Stimulated activated naive CD8-positive, alpha-beta T cell treated with anti-CD3 and anti-CD28 coated beads, Interleukin-15, Interleukin-2, amounts not matched to agents 100 ng/mL and 50 ng/mL, for 24 hours (primary cell): ENCODE data around the gene PADI4.
"Not testable (repeated sequence)": the region's sequence is repeated elsewhere in the genome, so short reads cannot be mapped to it uniquely, and the experiment has no call there.

ENCODE experiments used
- H3K27ac Mint-ChIP-seq: one replicate; pipeline ENCODE4 v1.8.0; 2021; ENCODE audit warnings: mild to moderate bottlenecking, mixed read lengths
- H3K27me3 Mint-ChIP-seq: one replicate; pipeline ENCODE4 v1.8.0; 2021; ENCODE audit warnings: mixed read lengths
- H3K36me3 Mint-ChIP-seq: one replicate; pipeline ENCODE4 v1.8.0; 2021; ENCODE audit warnings: low read depth, mixed read lengths
- H3K4me1 Mint-ChIP-seq: one replicate; pipeline ENCODE4 v1.8.0; 2021; ENCODE audit warnings: low read depth, mixed read lengths
- H3K4me3 Mint-ChIP-seq: one replicate; pipeline ENCODE4 v1.8.0; 2021; ENCODE audit warnings: mild to moderate bottlenecking, mixed read lengths
- H3K9me3 Mint-ChIP-seq: one replicate; pipeline ENCODE4 v1.8.0; 2021; ENCODE audit warnings: mixed read lengths

PADI4 gene

DNA sequence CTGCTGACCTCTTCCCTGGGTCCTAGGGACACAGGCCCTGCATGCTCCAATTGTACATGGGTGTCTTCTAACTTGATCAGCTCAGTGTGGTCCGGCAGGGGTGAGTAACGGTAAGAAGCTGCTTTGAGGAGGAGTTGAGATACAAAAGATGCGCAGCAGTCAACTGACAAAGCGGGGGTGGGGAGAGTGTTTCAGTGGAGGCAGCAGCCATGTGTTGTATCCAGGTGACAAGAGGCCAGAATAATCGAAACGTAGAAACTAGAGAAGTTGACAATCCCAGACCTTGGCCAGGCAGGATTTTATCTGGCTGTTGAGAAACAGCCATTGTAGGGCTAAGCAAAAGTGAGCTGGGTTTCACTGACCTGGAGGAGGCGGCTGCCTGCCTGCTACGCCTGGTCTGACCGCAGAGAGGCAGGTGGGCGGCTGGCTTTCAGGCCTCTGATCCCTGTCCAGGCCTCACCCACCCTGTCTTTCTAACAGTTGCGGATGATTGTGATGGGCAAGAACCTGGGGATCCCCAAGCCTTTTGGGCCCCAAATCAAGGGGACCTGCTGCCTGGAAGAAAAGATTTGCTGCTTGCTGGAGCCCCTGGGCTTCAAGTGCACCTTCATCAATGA is 92.8 kb downstream of the PADI4 start:
- H3K4me3 Mint-ChIP-seq: no peak overlapping the region
- no peaks in the 10 kb centered on the region for H3K4me1 Mint-ChIP-seq
- no peak overlapping the region for H3K27ac Mint-ChIP-seq
- H3K9me3 Mint-ChIP-seq: no peaks in the 10 kb centered on the region
- H3K36me3 Mint-ChIP-seq: no peaks in the 10 kb centered on the region
- no peaks in the 10 kb centered on the region for H3K27me3 Mint-ChIP-seq

DNA sequence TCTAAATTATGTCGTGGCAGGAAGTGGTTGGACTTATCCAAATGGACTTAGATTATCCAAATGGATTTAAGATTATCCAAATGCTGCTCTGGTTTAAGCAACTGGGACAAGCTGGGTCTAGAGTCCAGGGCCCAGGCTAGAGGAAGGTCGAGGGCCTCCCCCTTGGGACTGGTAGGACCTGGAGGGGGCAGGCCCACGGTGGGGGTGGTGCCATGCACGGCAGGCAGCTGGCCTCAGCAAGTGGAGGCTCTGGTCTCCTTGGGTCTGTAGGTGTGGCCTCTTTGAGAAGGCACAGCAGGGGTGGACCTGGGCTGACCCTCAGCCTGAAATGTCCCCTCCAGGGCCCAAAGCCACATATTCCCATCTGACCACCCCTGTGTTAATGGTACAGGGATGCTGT is 93.8 kb downstream of the PADI4 start:
- peaks cover 3% of the 10 kb centered on the region for H3K36me3 Mint-ChIP-seq
- H3K9me3 Mint-ChIP-seq: no peaks in the 10 kb centered on the region
- no peak overlapping the region for H3K27ac Mint-ChIP-seq
- H3K4me3 Mint-ChIP-seq: no peak overlapping the region
- no peaks in the 10 kb centered on the region for H3K27me3 Mint-ChIP-seq
- H3K4me1 Mint-ChIP-seq: no peaks in the 10 kb centered on the region

DNA sequence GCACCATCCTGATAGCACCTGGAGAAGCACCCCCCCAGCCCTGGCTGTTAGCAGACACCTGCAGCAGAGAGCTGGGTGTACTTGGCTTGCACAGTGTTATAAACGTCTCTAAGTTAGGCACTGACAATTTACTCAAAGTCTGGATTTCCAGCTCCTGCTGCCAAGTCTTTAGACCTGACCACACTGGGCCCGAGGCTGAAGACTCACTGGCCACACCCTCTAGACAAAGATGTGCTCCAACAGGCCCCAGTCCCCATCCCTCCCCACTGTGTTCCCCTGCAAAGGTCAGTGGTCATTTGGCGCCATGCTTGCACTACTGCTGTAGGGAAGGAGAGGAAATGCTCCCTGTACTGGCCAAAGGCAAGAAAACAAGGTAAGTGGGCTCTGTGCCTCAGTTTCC is 95.1 kb downstream of the PADI4 start:
- no peaks in the 10 kb centered on the region for H3K27me3 Mint-ChIP-seq
- no peaks in the 10 kb centered on the region for H3K4me1 Mint-ChIP-seq
- H3K27ac Mint-ChIP-seq: no peak overlapping the region
- no peak overlapping the region for H3K4me3 Mint-ChIP-seq
- H3K36me3 Mint-ChIP-seq: peaks cover 16% of the 10 kb centered on the region
- H3K9me3 Mint-ChIP-seq: no peaks in the 10 kb centered on the region

DNA sequence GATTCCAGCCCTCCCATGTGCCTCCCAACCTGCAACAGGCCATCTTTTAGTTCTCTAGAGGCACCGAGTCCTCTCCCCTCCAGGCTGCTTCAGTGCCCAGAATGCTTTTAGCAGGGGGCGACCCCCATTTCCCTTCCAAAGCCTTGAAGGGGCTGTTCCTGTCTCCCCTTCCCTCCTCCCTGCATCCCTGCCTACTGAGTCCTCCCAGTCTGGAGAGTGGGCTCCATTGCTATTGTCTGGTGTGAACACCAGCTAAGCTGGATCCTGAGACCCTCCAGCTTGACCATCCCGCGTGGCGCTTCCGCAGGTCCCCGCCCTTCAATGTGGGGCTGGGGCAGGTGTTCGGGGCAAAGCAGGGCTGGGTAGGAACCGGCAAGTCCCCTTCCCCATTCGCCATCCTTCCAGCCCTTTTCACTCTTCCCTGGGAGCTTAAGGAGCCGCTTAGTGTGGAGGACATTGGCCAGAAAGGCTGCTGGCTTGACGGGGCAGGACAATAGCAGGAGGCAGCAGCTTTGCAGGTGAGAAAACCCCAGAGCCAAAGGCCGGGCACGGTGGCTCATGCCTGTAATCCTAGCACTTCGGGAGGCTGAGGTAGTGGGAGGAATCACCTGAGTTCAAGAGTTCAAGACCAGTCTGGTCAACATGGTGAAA is 96.2 kb downstream of the PADI4 start:
- Mint-ChIP-seq H3K4me1 (no peaks in the 10 kb centered on the region), H3K36me3 (peaks cover 24% of the 10 kb centered on the region), H3K27ac (no peak overlapping the region), H3K4me3 (no peak overlapping the region), H3K27me3 (no peaks in the 10 kb centered on the region), H3K9me3 (no peaks in the 10 kb centered on the region)

DNA sequence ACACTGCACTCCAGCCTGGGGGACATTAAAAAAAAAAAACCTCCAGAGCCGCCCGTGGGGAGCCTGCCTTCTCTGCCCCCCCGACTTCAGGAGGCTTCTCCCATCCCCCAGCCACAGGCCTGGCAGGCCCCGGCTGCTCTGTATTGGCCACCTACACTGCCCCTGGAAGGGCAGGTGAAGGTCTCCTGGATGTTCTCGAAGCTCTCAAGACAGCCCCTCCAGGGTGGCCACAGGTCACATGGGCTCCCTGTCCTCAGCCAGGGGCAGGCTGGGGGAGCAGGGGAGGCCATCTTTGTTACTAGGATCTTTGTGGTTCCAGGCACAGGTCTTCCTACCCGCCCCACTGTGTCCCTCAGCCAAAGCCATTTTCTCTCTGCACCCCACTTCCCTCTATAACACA is 96.8 kb downstream of the PADI4 start:
- Mint-ChIP-seq H3K27me3 (no peaks in the 10 kb centered on the region), H3K4me1 (no peaks in the 10 kb centered on the region), H3K36me3 (peaks cover 30% of the 10 kb centered on the region), H3K9me3 (no peaks in the 10 kb centered on the region), H3K4me3 (no peak overlapping the region), H3K27ac (no peak overlapping the region)

DNA sequence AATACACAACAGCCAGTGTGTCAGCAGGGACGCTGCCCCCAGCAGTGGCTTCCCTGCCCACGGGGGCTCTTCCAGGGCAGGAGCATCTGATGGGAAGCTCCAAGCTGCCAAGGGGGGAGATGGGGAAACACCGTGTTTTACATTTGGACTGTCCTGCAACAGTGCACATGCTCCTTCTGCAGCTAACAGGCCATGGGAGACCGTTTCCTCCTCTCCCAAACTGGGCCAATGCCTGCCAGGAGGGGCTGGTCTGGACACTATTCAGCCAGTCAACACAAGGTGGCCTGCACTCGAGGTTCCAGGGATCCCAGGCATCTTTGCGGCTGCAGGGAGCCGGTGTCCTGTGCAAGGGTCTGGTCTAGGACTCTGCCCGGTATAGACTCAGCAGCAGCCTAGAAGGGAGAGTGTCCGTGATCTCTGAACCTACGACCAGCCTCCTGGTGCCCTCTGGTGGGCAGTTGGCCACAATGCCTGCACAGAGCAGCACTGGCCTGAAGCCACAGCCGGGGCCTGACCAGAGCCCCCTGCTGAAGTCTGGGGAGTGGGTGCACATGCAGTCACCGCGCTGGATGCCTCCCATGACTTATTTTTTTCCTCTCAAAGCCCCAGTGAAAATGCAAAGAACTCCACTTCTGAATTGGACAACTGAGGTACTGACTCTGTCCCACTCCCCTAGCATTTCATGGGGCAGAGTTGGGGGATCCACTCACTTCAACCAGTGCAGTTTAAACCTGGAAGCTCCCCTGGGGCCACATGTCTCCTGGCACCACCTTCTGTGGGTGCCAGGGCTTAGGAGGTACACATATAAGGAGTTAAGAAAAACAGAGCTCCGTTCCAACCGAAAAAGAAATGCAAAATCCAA is 98.1 kb downstream of the PADI4 start:
- Mint-ChIP-seq H3K27ac (no peak overlapping the region), H3K36me3 (peaks cover 43% of the 10 kb centered on the region), H3K4me3 (no peak overlapping the region), H3K9me3 (no peaks in the 10 kb centered on the region), H3K27me3 (no peaks in the 10 kb centered on the region), H3K4me1 (no peaks in the 10 kb centered on the region)

DNA sequence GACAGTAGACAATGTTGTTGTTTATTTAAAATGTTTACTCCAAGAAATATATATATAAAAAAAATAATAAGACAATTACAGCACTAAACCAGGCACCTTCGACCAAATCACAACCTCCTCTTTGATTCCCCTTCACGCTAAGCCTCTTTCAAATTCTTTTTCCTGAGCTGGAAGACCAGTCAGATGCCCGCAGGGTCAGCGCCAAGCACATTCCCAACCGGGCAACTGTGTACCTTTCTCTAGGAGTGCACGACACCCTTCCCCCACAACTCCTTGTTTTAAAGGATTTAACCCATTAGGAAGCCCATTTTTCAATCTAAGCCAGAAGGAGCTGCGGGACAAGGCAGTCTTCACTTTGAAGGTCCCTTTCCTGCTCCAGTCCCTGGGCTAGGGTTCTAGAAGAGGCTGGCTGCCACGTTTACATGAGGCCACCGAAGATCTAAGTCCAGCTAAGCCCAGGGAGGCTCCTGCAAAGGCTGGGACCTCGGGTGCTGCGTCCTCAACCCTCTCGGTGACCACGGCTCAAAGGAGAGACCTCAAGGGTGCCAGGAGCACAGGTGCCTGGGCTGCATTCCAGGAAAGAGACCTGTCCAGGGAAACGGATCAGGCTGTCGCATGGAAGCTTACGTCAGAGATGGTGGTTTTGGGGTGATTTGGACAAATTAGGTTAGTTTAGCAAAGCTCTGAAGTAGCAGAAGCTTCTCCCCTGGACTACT is 98.9 kb downstream of the PADI4 start:
- not testable (repeated sequence) for H3K4me3 Mint-ChIP-seq, H3K4me1 Mint-ChIP-seq, H3K27ac Mint-ChIP-seq, H3K27me3 Mint-ChIP-seq, H3K9me3 Mint-ChIP-seq
- H3K36me3 Mint-ChIP-seq: peaks cover 51% of the 10 kb centered on the region

DNA sequence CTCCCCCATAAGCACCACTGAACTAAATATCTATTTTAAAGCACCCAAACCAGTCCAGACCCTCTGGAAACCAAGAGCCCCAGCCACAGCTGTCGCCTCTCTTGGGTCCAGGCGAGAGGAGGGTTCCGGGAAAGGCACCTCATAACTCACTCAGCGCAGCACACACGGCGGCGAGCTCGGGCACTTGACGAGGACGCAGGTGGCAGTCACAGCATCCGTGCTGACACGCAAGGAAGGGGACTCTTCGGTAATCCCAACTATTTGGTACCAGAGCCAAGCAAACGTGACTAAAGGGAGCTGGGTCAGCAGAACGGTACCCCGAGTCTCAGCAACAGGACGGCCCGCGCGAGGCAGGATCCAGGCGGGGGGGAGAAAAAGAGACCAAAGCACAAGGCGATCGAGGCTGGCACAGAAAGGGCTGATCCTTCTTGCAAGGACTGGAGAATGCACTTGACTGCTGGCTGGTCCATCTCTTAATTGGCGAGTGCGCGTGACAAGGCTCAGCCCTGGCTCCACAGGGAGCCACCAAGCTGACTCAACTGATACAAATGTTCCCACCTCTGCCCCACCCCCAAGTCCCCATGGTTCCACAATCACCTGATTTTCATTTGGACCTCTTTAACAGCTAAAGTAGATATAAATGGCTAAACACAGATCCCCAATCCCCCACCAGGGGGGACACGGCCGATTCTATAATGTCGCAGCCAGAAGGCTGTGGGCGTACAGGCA is 100.0 kb downstream of the PADI4 start:
- not testable (repeated sequence) for H3K4me3 Mint-ChIP-seq, H3K4me1 Mint-ChIP-seq, H3K27ac Mint-ChIP-seq, H3K27me3 Mint-ChIP-seq, H3K9me3 Mint-ChIP-seq
- peaks cover 61% of the 10 kb centered on the region for H3K36me3 Mint-ChIP-seq

DNA sequence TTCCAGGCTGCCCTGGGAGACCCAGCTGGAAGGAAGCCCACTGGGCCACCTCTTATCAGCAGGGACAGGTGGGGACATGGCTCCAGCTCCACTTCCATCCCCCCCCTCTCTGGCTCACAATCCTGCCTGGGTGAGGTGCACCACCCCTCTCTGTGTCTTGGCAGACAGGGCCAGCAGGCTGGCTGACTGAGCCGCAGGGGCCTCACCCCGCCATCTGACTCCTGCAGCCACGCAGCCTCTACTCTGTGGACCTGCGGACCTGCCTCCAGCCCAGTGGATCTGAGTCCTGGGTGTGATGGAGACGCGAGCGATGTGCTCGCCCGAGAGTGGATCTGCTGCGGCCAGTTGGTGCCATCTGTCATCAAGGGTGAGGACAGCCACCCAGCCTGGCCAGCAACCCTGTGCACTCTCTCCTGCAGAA is 101.4 kb downstream of the PADI4 start:
- peak overlapping the region; percentile 8 for H3K27ac Mint-ChIP-seq

DNA sequence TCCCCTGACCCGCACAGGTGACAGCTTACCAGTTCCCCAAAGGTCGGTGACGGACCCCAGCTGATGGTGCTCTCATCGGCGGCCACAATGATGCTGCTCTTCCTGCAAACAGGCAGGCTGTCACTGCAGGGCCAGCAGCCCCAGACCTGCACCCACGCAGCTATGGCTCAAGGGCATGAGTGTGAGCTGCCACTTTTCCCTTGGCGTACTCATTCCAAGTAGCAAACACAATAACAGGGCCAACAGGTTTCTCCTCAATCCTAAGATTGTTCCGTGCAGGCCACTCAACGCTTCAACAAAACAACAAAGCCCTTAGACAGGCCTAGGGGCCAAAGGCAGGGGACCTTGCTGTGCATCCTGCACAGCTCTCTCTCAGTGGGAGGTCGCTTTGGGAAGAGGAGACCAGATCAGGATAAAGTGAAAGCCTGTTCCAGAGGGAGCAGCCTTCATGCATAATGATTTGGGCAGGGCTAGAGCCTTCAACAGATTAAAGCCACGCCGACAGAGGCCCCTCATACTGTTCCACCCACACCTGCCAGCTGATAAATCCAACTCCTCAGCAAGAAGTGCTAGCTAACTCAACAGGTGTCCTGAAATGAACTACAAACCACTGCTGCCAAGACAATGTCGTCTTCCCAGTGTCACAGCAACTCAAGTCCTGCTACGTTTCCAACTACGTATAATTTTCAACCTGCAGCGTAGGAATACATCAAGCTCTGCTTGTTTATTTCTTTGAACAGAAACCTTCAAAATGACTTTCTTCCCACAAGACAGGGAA is 104.3 kb downstream of the PADI4 start:
- peaks cover 89% of the 10 kb centered on the region for H3K36me3 Mint-ChIP-seq
- H3K4me3 Mint-ChIP-seq: no peak overlapping the region
- H3K27ac Mint-ChIP-seq: no peak overlapping the region
- no peaks in the 10 kb centered on the region for H3K27me3 Mint-ChIP-seq
- H3K4me1 Mint-ChIP-seq: no peaks in the 10 kb centered on the region
- no peaks in the 10 kb centered on the region for H3K9me3 Mint-ChIP-seq

More for the DNA sequence above, 101.4 kb downstream of the PADI4 start:
- Mint-ChIP-seq H3K27me3 (no peaks in the 10 kb centered on the region), H3K4me1 (no peaks in the 10 kb centered on the region), H3K4me3 (no peak overlapping the region), H3K36me3 (peaks cover 69% of the 10 kb centered on the region), H3K9me3 (no peaks in the 10 kb centered on the region)
